GM23338 (cell line): ENCODE results near the gene ATP10A. TPM values are rescaled to one million over a fixed set of nuclear protein-coding genes. Genes with fewer than 3 reads are reported as not detected.

ENCODE experiments used
- ATAC-seq: fragments of 200-7000 bp; cut with Tn5 transposase; 3 replicates; pipeline ENCODE4 v1.9.1; 2020
- DNase-seq: peaks from one replicate; pipeline ENCODE4 v3.0.0-alpha.2; 2015; ENCODE audit warnings: low spot score
- H2AFZ ChIP-seq: fragments of 200-600 bp; sonication (generic); 2 replicates; pipeline ENCODE4 v1.8.0; 2016; ENCODE audit warnings: antibody characterized with exemption, mild to moderate bottlenecking, moderate library complexity
- H3F3A ChIP-seq: fragments of 200-600 bp; sonication (generic); replicated peaks from 2 replicates; pipeline ENCODE4 v1.8.0; 2017; ENCODE audit warnings: antibody characterized with exemption, mixed run types, low read depth
- H3K27ac ChIP-seq: fragments of 200-600 bp; sonication (generic); 2 replicates; pipeline ENCODE4 v1.6.1; 2016; ENCODE audit warnings: low read depth
- H3K27me3 ChIP-seq: fragments of 200-600 bp; sonication (generic); 2 replicates; pipeline ENCODE4 v1.8.0; 2016; ENCODE audit warnings: mild to moderate bottlenecking, mixed run types, moderate library complexity; ENCODE audit not compliant: insufficient read depth
- H3K36me3 ChIP-seq: fragments of 200-600 bp; sonication (generic); 2 replicates; pipeline ENCODE4 v1.8.0; 2016; ENCODE audit warnings: mild to moderate bottlenecking; ENCODE audit not compliant: insufficient read depth
- H3K4me1 ChIP-seq: fragments of 200-600 bp; sonication (generic); 2 replicates; pipeline ENCODE4 v1.8.0; 2016; ENCODE audit warnings: mild to moderate bottlenecking, moderate library complexity; ENCODE audit not compliant: insufficient read depth
- H3K4me2 ChIP-seq: fragments of 200-600 bp; sonication (generic); 2 replicates; pipeline ENCODE4 v1.7.1; 2017; ENCODE audit warnings: mixed run types
- H3K4me3 ChIP-seq: fragments of 200-600 bp; sonication (generic); 2 replicates; pipeline ENCODE4 v1.6.1; 2016; ENCODE audit warnings: mixed run types
- H3K79me2 ChIP-seq: fragments of 200-600 bp; sonication (generic); replicated peaks from 2 replicates; pipeline ENCODE4 v1.8.0; 2017; ENCODE audit warnings: mild to moderate bottlenecking; ENCODE audit not compliant: insufficient read depth
- H3K9me2 ChIP-seq: fragments of 200-600 bp; sonication (generic); 2 replicates; pipeline ENCODE4 v1.8.0; 2017; ENCODE audit not compliant: insufficient read depth
- H4K20me1 ChIP-seq: fragments of 200-600 bp; sonication (generic); replicated peaks from 2 replicates; pipeline ENCODE4 v1.8.0; 2017; ENCODE audit warnings: mild to moderate bottlenecking; ENCODE audit not compliant: insufficient read depth
- H3K27ac Mint-ChIP-seq: 2 replicates; pipeline ENCODE4 v1.8.0; 2020; ENCODE audit warnings: inconsistent platforms, mild to moderate bottlenecking, moderate library complexity, mixed read lengths
- H3K27me3 Mint-ChIP-seq: 3 replicates; pipeline ENCODE4 v1.8.0; 2022; ENCODE audit warnings: low read depth, mild to moderate bottlenecking, moderate library complexity, mixed read lengths, inconsistent platforms; ENCODE audit not compliant: insufficient read depth, poor library complexity
- H3K36me3 Mint-ChIP-seq: 3 replicates; pipeline ENCODE4 v1.8.0; 2021; ENCODE audit warnings: low read depth, mild to moderate bottlenecking, inconsistent platforms, moderate library complexity, mixed read lengths
- H3K4me1 Mint-ChIP-seq: 3 replicates; pipeline ENCODE4 v1.8.0; 2020; ENCODE audit warnings: mild to moderate bottlenecking, inconsistent platforms, mixed read lengths
- H3K4me3 Mint-ChIP-seq: 3 replicates; pipeline ENCODE4 v1.8.0; 2021; ENCODE audit warnings: moderate library complexity, mild to moderate bottlenecking, inconsistent platforms, mixed read lengths
- H3K9me3 Mint-ChIP-seq: 3 replicates; pipeline ENCODE4 v1.8.0; 2020; ENCODE audit warnings: moderate library complexity, mild to moderate bottlenecking, inconsistent platforms, mixed read lengths
- EZH2 ChIP-seq: fragments of 200-600 bp; sonication (generic); IDR thresholded peaks from one replicate; pipeline ENCODE4 v1.8.0; 2017; ENCODE audit warnings: antibody characterized with exemption, mild to moderate bottlenecking, low read depth; ENCODE audit not compliant: unreplicated experiment
- EZH2phosphoT487 ChIP-seq: fragments of 200-600 bp; sonication (generic); IDR thresholded peaks from one replicate; pipeline ENCODE4 v1.8.1; 2018; ENCODE audit warnings: antibody characterized with exemption; ENCODE audit not compliant: unreplicated experiment
- JUNB ChIP-seq: IDR thresholded peaks from one replicate; pipeline ENCODE4 v1.6.1; 2016; ENCODE audit warnings: antibody characterized with exemption; ENCODE audit not compliant: unreplicated experiment
- STAT1 ChIP-seq: IDR thresholded peaks from one replicate; pipeline ENCODE4 v1.6.1; 2016; ENCODE audit warnings: antibody characterized with exemption; ENCODE audit not compliant: unreplicated experiment
- ZNF331 ChIP-seq: fragments of 250-450 bp; sonication (Bioruptor Pico); IDR thresholded peaks from 2 replicates; pipeline ENCODE4 v1.5.0; 2020; ENCODE audit warnings: low read depth, mild to moderate bottlenecking, moderate library complexity
- ZNF462 ChIP-seq: fragments of 250-450 bp; sonication (Bioruptor Pico); IDR thresholded peaks from 2 replicates; pipeline ENCODE4 v1.5.0; 2020; ENCODE audit warnings: mild to moderate bottlenecking, moderate library complexity
- polyA plus RNA-seq: library from polyadenylated mRNA; unstranded; fragments of >200 nt; fragmentation: Nextera tagmentation; extraction: Ambion mirVana; gene quantifications from 2 replicates; pipeline ENCODE4 v1.2.1, GENCODE V29; 2016
- total RNA-seq: library from RNA; depleted of rRNA; stranded (reverse); fragments of >200 nt; shearing (Covaris generic); gene quantifications from 2 replicates; pipeline ENCODE4 v1.2.3, GENCODE V29; 2014
- TF ChIP-seq, protein P1 (sequence below): IDR thresholded peaks from one replicate; pipeline ENCODE4 v1.6.1; 2018; ENCODE audit warnings: antibody characterized with exemption; ENCODE audit not compliant: unreplicated experiment
- TF ChIP-seq, protein P2 (sequence below), 2 experiments: fragments of 200-600 bp in 1 of 2; sonication (generic) in 1 of 2; conservative IDR thresholded peaks; 2 replicates each; pipeline versions ENCODE4 v1.5.1 to v1.6.1; 2016 to 2017; ENCODE audit warnings: antibody characterized with exemption in 2 of 2, low read depth in 2 of 2, mild to moderate bottlenecking in 2 of 2, moderate library complexity in 1 of 2
- TF ChIP-seq, protein P3 (sequence below): IDR thresholded peaks from 2 replicates; pipeline ENCODE4 v1.6.1; 2016; ENCODE audit warnings: antibody characterized with exemption

The ATP10A gene
- total and polyA plus RNA-seq, 2 experiments from 2014 or later, result 0.36 to 5.6 TPM

DNA sequence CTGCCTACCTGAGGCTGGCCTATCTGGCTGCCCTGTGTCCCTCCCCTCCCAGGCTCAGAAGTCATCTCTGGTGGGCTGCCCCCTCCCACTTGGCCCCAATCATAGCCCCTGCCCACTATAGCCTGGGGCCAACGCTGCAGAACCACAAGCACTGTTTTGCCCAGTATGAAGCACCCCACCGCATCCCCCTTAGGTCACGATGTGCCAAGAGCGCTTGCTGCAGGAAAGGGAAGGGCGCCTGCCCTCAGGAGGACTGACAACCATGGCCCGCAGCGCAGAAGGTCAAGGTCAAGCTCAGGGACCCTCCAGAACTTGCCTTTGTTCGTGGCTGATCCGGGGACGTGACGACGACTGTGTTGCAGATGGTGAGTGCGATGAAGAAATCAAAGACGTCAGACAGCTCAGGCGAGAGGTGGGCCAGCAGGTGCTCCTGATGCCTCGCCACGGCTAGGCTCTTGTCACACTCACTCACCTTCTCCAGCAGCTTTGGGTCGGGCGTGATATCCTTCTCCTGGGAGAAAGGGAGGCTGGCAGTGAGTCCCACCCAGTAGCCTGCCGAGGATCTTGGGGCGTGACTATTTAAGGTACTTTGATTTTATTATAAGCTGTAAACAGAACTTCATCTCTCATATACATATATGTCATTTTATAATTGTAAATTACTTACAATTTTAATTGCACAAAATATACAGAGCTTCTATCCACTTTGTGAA lies 146.6 kb downstream of the ATP10A start (continued):
- TF ChIP-seq, protein P1, sequence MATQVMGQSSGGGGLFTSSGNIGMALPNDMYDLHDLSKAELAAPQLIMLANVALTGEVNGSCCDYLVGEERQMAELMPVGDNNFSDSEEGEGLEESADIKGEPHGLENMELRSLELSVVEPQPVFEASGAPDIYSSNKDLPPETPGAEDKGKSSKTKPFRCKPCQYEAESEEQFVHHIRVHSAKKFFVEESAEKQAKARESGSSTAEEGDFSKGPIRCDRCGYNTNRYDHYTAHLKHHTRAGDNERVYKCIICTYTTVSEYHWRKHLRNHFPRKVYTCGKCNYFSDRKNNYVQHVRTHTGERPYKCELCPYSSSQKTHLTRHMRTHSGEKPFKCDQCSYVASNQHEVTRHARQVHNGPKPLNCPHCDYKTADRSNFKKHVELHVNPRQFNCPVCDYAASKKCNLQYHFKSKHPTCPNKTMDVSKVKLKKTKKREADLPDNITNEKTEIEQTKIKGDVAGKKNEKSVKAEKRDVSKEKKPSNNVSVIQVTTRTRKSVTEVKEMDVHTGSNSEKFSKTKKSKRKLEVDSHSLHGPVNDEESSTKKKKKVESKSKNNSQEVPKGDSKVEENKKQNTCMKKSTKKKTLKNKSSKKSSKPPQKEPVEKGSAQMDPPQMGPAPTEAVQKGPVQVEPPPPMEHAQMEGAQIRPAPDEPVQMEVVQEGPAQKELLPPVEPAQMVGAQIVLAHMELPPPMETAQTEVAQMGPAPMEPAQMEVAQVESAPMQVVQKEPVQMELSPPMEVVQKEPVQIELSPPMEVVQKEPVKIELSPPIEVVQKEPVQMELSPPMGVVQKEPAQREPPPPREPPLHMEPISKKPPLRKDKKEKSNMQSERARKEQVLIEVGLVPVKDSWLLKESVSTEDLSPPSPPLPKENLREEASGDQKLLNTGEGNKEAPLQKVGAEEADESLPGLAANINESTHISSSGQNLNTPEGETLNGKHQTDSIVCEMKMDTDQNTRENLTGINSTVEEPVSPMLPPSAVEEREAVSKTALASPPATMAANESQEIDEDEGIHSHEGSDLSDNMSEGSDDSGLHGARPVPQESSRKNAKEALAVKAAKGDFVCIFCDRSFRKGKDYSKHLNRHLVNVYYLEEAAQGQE, result no peak
- TF ChIP-seq ZNF331 (no peak), EZH2 (no peak), JUNB (no peak), EZH2phosphoT487 (no peak), STAT1 (no peak)
- TF ChIP-seq, protein P2, sequence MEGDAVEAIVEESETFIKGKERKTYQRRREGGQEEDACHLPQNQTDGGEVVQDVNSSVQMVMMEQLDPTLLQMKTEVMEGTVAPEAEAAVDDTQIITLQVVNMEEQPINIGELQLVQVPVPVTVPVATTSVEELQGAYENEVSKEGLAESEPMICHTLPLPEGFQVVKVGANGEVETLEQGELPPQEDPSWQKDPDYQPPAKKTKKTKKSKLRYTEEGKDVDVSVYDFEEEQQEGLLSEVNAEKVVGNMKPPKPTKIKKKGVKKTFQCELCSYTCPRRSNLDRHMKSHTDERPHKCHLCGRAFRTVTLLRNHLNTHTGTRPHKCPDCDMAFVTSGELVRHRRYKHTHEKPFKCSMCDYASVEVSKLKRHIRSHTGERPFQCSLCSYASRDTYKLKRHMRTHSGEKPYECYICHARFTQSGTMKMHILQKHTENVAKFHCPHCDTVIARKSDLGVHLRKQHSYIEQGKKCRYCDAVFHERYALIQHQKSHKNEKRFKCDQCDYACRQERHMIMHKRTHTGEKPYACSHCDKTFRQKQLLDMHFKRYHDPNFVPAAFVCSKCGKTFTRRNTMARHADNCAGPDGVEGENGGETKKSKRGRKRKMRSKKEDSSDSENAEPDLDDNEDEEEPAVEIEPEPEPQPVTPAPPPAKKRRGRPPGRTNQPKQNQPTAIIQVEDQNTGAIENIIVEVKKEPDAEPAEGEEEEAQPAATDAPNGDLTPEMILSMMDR (conservative IDR thresholded peaks at IDR 0.05; ENCODE audit: low read depth in 2 of 2), result no peak
- TF ChIP-seq, protein P3, sequence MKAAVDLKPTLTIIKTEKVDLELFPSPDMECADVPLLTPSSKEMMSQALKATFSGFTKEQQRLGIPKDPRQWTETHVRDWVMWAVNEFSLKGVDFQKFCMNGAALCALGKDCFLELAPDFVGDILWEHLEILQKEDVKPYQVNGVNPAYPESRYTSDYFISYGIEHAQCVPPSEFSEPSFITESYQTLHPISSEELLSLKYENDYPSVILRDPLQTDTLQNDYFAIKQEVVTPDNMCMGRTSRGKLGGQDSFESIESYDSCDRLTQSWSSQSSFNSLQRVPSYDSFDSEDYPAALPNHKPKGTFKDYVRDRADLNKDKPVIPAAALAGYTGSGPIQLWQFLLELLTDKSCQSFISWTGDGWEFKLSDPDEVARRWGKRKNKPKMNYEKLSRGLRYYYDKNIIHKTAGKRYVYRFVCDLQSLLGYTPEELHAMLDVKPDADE, result no peak

DNA sequence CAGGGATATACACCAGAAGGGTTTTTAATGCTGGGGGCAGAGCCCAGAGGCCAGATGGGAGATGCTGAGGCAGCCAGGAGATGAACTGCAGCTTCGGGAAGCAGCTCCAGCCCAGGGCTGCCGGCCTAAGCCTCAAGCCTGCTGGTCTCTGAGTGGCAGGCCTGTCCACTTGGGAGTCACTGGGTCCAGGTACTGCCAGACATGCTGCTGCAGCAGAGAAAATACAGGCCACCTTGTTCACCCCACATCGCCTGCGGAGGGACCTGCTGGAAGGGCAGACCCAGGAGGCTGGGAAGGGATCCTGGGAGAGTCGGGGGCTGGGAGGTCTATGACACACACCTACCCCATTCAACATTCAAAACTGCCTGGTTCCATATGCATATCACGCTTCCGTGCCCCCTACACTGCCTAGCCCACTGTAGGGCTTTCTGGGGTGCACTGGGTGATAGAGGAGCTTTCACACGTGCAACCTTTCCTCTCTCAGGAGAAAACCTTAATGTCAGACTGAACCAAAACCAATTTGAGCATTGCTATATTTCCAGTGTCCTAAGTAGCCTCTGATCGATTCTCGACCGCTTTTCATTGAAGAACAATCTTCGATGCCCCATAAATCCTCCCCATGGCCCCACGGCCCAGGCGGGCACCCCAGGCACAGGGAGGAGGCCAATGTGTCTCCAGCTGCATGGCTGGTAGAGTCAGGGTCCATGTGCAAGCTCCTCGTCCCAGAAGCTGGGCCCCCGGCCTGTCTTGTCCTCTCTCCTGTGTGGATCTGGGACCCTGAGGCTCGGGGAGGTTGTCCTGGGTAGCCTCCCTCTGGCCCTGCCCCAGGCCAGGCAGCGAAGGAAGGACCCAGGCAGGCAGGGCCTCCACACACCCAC lies 147.4 kb downstream of the ATP10A start:
- H3K9me2 ChIP-seq, result no peaks in the 10 kb centered on the region
- no peak overlapping the region for H3K27ac ChIP-seq
- H4K20me1 ChIP-seq, result no peaks in the 10 kb centered on the region
- H3K36me3 ChIP-seq, result no peaks in the 10 kb centered on the region
- no peak for TF ChIP-seq ZNF462
- DNase-seq (no peak), ATAC-seq (no peak)
- Mint-ChIP-seq H3K9me3 (peaks cover 3% of the 10 kb centered on the region; the same call in 1 of the 3 replicates), H3K27ac (no peak overlapping the region), H3K36me3 (no peaks in the 10 kb centered on the region), H3K4me3 (no peak overlapping the region), H3K27me3 (peaks cover 13% of the 10 kb centered on the region), H3K4me1 (0 out of 3 replicates have a peak, but pooled peaks cover 2% of the 10 kb centered on the region)
- H3K4me1 ChIP-seq, result no peaks in the 10 kb centered on the region
- H3K4me2 ChIP-seq, result no peak overlapping the region
- H3K79me2 ChIP-seq, result no peaks in the 10 kb centered on the region
- no peaks in the 10 kb centered on the region for H3K27me3 ChIP-seq
- H3F3A ChIP-seq, result no peaks in the 10 kb centered on the region
- no peak overlapping the region for H2AFZ ChIP-seq
- H3K4me3 ChIP-seq, result no peak overlapping the region
